ENCODE measurements around the gene NDUFC2. TPM values are rescaled to one million over a fixed set of nuclear protein-coding genes. Genes with fewer than 3 reads are reported as not detected.

NDUFC2 gene
- total and polyA plus RNA-seq, 2 experiments from 2014 or later, result 122 to 711 TPM

DNA sequence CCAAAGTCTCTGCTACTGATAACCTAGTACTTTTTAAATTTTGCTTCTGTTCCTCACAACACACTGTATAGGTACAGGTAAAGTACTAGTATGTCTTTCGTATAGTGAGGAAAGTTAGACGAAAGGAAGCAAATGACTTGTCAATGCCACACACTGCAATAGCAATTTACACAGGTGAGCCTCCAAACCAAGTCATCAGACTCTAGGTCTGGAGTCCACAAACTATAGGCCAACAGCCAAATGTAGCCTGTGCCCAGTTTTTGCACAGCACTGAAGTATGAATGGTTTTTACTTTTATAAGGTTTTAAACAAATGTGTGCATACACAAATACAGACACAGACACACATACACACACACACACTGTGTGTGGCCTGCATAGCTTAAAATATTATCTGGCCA lies 31.6 kb upstream of the NDUFC2 start:
- no peak overlapping the region for H3K4me3 ChIP-seq
- H3K79me2 ChIP-seq (replicated peaks; ENCODE audit: insufficient read depth), result no peaks in the 10 kb centered on the region
- H3F3A ChIP-seq (replicated peaks; ENCODE audit: low read depth), result no peaks in the 10 kb centered on the region

More for the DNA sequence above, 31.6 kb upstream of the NDUFC2 start:
- no peaks in the 10 kb centered on the region for H3K4me1 Mint-ChIP-seq
- no peaks in the 10 kb centered on the region for H3K9me2 ChIP-seq (ENCODE audit: insufficient read depth)
- peaks cover 45% of the 10 kb centered on the region for H3K36me3 Mint-ChIP-seq (ENCODE audit: low read depth)
- peaks cover 41% of the 10 kb centered on the region; the same call in 1 of the 2 replicates for H3K36me3 ChIP-seq (ENCODE audit: insufficient read depth)
- DNase-seq (ENCODE audit: low spot score) (no peak), ATAC-seq (no peak)
- no peaks in the 10 kb centered on the region for H3K27me3 ChIP-seq (ENCODE audit: insufficient read depth)
- H3K27me3 Mint-ChIP-seq (ENCODE audit: insufficient read depth, low read depth, poor library complexity), result peaks cover 1% of the 10 kb centered on the region
- H3K27ac ChIP-seq (ENCODE audit: low read depth), result no peak overlapping the region
- H3K4me1 ChIP-seq (ENCODE audit: insufficient read depth), result no peaks in the 10 kb centered on the region
- no peaks in the 10 kb centered on the region for H3K9me3 Mint-ChIP-seq
- TF ChIP-seq, protein P1, sequence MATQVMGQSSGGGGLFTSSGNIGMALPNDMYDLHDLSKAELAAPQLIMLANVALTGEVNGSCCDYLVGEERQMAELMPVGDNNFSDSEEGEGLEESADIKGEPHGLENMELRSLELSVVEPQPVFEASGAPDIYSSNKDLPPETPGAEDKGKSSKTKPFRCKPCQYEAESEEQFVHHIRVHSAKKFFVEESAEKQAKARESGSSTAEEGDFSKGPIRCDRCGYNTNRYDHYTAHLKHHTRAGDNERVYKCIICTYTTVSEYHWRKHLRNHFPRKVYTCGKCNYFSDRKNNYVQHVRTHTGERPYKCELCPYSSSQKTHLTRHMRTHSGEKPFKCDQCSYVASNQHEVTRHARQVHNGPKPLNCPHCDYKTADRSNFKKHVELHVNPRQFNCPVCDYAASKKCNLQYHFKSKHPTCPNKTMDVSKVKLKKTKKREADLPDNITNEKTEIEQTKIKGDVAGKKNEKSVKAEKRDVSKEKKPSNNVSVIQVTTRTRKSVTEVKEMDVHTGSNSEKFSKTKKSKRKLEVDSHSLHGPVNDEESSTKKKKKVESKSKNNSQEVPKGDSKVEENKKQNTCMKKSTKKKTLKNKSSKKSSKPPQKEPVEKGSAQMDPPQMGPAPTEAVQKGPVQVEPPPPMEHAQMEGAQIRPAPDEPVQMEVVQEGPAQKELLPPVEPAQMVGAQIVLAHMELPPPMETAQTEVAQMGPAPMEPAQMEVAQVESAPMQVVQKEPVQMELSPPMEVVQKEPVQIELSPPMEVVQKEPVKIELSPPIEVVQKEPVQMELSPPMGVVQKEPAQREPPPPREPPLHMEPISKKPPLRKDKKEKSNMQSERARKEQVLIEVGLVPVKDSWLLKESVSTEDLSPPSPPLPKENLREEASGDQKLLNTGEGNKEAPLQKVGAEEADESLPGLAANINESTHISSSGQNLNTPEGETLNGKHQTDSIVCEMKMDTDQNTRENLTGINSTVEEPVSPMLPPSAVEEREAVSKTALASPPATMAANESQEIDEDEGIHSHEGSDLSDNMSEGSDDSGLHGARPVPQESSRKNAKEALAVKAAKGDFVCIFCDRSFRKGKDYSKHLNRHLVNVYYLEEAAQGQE (IDR thresholded peaks at IDR 0.05; ENCODE audit: unreplicated experiment), result no peak
- no peak for TF ChIP-seq EZH2 (IDR thresholded peaks at IDR 0.05; ENCODE audit: low read depth, unreplicated experiment)
- TF ChIP-seq, protein P2, sequence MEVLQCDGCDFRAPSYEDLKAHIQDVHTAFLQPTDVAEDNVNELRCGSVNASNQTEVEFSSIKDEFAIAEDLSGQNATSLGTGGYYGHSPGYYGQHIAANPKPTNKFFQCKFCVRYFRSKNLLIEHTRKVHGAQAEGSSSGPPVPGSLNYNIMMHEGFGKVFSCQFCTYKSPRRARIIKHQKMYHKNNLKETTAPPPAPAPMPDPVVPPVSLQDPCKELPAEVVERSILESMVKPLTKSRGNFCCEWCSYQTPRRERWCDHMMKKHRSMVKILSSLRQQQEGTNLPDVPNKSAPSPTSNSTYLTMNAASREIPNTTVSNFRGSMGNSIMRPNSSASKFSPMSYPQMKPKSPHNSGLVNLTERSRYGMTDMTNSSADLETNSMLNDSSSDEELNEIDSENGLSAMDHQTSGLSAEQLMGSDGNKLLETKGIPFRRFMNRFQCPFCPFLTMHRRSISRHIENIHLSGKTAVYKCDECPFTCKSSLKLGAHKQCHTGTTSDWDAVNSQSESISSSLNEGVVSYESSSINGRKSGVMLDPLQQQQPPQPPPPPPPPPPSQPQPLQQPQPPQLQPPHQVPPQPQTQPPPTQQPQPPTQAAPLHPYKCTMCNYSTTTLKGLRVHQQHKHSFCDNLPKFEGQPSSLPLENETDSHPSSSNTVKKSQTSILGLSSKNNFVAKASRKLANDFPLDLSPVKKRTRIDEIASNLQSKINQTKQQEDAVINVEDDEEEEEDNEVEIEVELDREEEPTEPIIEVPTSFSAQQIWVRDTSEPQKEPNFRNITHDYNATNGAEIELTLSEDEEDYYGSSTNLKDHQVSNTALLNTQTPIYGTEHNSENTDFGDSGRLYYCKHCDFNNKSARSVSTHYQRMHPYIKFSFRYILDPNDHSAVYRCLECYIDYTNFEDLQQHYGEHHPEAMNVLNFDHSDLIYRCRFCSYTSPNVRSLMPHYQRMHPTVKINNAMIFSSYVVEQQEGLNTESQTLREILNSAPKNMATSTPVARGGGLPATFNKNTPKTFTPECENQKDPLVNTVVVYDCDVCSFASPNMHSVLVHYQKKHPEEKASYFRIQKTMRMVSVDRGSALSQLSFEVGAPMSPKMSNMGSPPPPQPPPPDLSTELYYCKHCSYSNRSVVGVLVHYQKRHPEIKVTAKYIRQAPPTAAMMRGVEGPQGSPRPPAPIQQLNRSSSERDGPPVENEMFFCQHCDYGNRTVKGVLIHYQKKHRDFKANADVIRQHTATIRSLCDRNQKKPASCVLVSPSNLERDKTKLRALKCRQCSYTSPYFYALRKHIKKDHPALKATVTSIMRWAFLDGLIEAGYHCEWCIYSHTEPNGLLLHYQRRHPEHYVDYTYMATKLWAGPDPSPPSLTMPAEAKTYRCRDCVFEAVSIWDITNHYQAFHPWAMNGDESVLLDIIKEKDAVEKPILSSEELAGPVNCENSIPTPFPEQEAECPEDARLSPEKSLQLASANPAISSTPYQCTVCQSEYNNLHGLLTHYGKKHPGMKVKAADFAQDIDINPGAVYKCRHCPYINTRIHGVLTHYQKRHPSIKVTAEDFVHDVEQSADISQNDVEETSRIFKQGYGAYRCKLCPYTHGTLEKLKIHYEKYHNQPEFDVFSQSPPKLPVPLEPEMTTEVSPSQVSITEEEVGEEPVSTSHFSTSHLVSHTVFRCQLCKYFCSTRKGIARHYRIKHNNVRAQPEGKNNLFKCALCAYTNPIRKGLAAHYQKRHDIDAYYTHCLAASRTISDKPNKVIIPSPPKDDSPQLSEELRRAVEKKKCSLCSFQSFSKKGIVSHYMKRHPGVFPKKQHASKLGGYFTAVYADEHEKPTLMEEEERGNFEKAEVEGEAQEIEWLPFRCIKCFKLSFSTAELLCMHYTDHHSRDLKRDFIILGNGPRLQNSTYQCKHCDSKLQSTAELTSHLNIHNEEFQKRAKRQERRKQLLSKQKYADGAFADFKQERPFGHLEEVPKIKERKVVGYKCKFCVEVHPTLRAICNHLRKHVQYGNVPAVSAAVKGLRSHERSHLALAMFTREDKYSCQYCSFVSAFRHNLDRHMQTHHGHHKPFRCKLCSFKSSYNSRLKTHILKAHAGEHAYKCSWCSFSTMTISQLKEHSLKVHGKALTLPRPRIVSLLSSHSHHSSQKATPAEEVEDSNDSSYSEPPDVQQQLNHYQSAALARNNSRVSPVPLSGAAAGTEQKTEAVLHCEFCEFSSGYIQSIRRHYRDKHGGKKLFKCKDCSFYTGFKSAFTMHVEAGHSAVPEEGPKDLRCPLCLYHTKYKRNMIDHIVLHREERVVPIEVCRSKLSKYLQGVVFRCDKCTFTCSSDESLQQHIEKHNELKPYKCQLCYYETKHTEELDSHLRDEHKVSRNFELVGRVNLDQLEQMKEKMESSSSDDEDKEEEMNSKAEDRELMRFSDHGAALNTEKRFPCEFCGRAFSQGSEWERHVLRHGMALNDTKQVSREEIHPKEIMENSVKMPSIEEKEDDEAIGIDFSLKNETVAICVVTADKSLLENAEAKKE (CRISPR knock-in tag; IDR thresholded peaks at IDR 0.05), result no peak
- no peak for TF ChIP-seq ZNF331 (CRISPR knock-in tag; IDR thresholded peaks at IDR 0.05; ENCODE audit: low read depth)
- no peak for TF ChIP-seq EZH2phosphoT487 (IDR thresholded peaks at IDR 0.05; ENCODE audit: unreplicated experiment)
- TF ChIP-seq POLR2AphosphoS5 (IDR thresholded peaks at IDR 0.05; ENCODE audit: low read depth), result no peak
- TF ChIP-seq STAT1 (IDR thresholded peaks at IDR 0.05; ENCODE audit: unreplicated experiment), result no peak
- TF ChIP-seq ZNF114 (CRISPR knock-in tag; IDR thresholded peaks at IDR 0.05), result no peak
- no peak for TF ChIP-seq CTCF (conservative IDR thresholded peaks at IDR 0.05; ENCODE audit: low read depth in 2 of 2)
- TF ChIP-seq NANOG (IDR thresholded peaks at IDR 0.05; ENCODE audit: borderline replicate concordance), result no peak
- TF ChIP-seq ETS1 (IDR thresholded peaks at IDR 0.05), result no peak
- no peak for TF ChIP-seq JUNB (IDR thresholded peaks at IDR 0.05; ENCODE audit: unreplicated experiment)
- no peaks in the 10 kb centered on the region for H4K20me1 ChIP-seq (replicated peaks; ENCODE audit: insufficient read depth)
- H2AFZ ChIP-seq, result no peak overlapping the region
- no peak overlapping the region for H3K4me2 ChIP-seq
- H3K27ac Mint-ChIP-seq, result no peak overlapping the region
- H3K4me3 Mint-ChIP-seq, result no peak overlapping the region
